LNCAP (cell line): ENCODE measurements around the gene TMEM106C.

Experiments
- TF ChIP-seq, protein P1 (sequence below): fragments of 450-650 bp; IDR thresholded peaks from 2 replicates; pipeline ENCODE4 v1.5.1; 2017; ENCODE audit warnings: mild to moderate bottlenecking

TMEM106C gene

DNA sequence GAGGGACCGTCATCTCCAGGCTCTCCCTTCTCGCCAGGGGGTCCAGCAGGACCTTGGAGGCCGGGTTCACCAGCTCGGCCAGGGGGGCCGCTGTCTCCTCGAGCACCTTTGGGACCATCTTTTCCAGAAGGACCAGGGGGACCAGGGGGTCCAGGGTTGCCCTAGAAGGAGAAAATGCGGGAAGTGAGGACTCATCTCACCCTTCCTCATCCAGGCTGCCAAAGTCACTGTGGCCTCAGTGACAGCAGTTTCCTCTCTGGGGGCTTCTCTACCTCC lies 15.1 kb downstream of the TMEM106C start:
- TF ChIP-seq, protein P1, sequence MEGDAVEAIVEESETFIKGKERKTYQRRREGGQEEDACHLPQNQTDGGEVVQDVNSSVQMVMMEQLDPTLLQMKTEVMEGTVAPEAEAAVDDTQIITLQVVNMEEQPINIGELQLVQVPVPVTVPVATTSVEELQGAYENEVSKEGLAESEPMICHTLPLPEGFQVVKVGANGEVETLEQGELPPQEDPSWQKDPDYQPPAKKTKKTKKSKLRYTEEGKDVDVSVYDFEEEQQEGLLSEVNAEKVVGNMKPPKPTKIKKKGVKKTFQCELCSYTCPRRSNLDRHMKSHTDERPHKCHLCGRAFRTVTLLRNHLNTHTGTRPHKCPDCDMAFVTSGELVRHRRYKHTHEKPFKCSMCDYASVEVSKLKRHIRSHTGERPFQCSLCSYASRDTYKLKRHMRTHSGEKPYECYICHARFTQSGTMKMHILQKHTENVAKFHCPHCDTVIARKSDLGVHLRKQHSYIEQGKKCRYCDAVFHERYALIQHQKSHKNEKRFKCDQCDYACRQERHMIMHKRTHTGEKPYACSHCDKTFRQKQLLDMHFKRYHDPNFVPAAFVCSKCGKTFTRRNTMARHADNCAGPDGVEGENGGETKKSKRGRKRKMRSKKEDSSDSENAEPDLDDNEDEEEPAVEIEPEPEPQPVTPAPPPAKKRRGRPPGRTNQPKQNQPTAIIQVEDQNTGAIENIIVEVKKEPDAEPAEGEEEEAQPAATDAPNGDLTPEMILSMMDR = no peak

DNA sequence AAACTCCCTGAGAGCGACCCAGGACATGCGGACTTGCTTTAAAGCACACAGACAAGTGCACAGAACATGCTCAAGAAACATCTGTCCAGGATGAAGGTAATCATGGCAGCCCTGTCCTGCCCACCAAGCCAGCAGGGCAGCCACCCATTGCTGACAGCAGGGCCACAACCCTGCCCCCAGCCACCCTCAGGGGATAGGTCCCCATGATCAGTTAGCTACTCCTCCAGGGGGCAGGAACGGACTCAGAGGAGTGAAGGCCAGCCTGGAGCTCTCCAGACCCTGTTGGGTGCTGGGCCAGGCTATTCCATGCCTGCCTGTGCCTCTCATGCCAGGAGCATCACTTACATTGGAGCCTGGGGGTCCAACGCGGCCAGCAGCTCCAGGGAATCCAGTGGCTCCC lies 15.8 kb downstream of the TMEM106C start:
- TF ChIP-seq, protein P1 = no peak

DNA sequence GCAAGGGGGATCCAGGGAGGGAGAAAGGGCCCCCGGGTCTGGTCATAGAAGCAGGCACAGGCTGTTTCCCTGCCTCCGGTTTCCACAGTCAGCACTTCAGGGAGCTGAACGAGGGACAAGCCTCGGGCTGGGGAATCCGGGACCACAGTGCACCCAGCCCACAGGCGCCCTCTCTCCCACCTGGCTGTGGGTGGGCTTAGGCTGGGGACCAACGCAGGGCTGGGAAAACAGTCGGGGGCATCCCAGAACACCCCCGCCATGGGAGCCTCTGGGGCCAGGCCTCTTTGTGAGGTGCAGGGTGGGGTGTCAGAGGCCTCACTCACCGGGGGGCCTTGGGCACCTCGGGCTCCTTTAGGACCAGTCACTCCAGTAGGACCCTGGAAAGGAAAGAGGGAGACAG lies 16.3 kb downstream of the TMEM106C start:
- TF ChIP-seq, protein P1 = no peak

GRCh38 chr12:47980197-47980596 lies 16.8 kb downstream of the TMEM106C start:
- TF ChIP-seq, protein P1 = no peak

- TF ChIP-seq, protein P1 = no peak
These were observed 17.5 kb downstream of the TMEM106C start for GRCh38 chr12:47980779-47981495.

- TF ChIP-seq, protein P1 = no peak
These were observed 18.3 kb downstream of the TMEM106C start for GRCh38 chr12:47981496-47982260.

DNA sequence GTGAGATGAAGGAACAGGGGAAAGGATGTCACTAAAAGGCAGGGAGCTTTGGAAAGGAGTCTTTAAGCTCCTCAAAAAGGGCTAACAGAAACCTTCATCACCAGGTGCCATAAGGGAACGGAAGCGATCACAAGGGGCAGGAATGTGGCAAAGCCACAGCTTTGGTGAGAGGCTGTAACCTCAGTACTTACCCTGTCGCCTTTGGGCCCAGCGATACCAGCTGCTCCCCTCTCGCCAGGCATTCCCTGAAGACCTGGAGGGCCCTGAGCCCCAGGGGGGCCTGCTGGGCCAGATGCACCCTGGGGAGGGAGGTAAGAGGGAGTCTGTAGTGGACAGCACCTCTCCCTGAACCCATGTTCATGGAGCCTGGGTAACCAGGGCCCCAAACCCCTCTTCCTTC lies 18.9 kb downstream of the TMEM106C start:
- TF ChIP-seq, protein P1 = no peak
